WI38 (cell line): ENCODE data around the gene PIK3R3.

ENCODE experiments used
- H3K4me3 ChIP-seq: 2 replicates; pipeline ENCODE4 v1.5.1; 2011; ENCODE audit warnings: low read depth, mild to moderate bottlenecking, control low read depth, low read length
- TF ChIP-seq, protein P1 (sequence below): IDR thresholded peaks from 2 replicates; pipeline ENCODE4 v1.5.1; 2012; ENCODE audit warnings: low read depth, mild to moderate bottlenecking, control low read depth, low read length

Gene PIK3R3

DNA sequence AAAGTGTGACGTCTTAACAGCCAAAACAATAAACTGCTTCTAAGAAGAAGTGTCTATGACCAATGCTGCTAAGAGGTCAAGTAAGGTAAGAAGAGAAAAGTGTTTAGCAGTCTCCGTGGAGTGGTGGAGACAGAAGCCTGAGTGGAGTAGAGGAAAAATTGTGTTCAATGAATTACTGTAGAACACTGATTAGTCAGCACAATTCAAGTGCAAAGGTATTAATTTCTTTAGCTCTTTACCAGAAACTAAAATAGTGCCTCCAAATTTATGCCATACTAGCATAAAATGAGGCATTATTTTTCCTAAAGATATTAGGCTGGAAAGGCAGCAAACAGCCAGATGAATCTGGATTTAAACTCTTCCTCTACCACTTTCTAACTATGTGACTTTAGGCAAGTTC, 56.1 kb downstream of the PIK3R3 start:
- TF ChIP-seq, protein P1, sequence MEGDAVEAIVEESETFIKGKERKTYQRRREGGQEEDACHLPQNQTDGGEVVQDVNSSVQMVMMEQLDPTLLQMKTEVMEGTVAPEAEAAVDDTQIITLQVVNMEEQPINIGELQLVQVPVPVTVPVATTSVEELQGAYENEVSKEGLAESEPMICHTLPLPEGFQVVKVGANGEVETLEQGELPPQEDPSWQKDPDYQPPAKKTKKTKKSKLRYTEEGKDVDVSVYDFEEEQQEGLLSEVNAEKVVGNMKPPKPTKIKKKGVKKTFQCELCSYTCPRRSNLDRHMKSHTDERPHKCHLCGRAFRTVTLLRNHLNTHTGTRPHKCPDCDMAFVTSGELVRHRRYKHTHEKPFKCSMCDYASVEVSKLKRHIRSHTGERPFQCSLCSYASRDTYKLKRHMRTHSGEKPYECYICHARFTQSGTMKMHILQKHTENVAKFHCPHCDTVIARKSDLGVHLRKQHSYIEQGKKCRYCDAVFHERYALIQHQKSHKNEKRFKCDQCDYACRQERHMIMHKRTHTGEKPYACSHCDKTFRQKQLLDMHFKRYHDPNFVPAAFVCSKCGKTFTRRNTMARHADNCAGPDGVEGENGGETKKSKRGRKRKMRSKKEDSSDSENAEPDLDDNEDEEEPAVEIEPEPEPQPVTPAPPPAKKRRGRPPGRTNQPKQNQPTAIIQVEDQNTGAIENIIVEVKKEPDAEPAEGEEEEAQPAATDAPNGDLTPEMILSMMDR, result no peak
- H3K4me3 ChIP-seq, result no peak overlapping the region

DNA sequence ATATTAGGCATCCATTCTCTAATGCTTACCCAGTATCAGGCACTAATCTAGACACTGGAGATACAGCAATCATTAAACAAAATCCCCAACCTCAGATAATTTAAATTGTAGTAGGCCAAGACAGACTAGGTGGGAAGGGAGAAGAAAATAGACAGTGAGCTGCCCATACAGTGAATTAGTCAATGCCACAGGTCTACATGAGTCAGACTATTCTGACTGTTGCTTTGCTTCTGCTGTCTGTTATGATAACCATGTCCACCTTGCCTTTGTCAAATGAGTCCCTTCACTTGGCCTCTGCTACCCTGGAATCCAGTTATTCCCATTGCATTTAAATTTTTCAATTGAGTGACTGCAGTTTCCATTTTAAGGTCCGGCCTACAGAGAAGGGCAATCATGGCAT, 59.5 kb downstream of the PIK3R3 start:
- no peak overlapping the region for H3K4me3 ChIP-seq
- TF ChIP-seq, protein P1, result no peak

DNA sequence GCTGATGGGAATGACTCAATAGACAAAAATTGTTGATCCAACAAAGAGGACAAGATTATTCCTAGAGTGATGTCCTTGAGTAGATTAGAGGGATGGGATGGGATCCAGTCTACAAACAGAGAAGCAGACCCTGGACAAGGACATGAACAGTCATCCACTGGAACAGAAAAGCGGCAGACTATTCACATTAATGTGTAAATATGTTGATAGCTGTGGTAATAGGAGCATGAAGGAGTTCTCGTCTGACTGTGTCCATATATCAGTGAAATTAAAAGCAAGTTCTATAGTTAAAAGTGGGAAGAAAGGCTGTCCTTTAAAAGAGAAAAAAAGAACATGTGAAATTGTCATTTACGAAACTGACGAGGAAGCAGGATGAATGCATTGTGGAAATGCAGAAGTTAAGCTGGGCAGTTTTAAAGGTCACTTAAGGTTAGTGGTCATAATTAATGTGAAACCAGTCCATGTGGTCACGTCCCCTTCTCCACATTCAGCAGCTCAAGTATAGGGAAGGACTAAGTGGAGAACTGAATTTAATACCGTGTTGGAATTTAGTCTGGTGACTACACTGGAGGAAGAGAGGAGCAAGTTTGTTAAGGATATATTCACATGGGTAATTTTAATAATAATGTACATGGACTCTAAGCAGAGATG, 62.1 kb downstream of the PIK3R3 start:
- TF ChIP-seq, protein P1, result no peak
- H3K4me3 ChIP-seq, result no peak overlapping the region

DNA sequence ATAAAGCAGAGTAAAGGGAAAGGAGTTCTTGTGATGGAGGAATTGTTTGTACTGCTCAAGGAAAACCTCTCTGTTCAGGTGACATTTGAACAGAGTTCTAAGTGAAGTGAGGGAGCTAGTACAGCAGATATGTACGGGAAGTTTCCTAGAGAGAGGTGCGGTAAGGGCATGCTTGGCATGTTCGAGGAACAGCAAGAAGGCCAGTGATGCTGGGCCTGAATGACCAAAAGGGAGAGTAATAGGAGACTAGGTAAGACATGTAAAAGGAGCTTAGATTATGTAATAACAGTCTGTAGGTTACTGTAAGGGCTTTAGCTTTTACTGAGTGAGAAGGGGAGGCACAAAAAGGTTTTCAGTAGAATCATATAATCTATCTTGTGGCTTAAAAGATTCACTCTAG, 63.9 kb downstream of the PIK3R3 start:
- TF ChIP-seq, protein P1, result no peak

DNA sequence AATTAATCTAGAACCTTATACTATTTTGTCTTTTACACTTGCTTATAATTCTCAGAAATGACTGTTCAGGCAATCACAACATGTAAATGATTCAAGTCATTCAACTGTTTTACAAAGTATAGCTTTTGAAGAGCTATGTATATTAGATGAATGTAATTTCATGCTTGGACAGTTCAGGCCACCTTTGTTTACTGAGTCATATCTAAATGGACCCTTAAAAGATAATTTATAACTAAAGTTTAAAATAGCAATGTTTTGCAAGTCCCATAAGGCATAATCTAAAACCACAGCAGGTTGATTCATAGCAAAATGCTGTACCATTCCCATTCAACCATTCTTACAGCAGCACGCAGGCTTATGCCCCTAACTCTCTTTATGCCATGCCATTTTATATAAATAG, 64.8 kb downstream of the PIK3R3 start:
- TF ChIP-seq, protein P1, result no peak
- H3K4me3 ChIP-seq, result no peak overlapping the region

More for the DNA sequence above, 63.9 kb downstream of the PIK3R3 start:
- no peak overlapping the region for H3K4me3 ChIP-seq

DNA sequence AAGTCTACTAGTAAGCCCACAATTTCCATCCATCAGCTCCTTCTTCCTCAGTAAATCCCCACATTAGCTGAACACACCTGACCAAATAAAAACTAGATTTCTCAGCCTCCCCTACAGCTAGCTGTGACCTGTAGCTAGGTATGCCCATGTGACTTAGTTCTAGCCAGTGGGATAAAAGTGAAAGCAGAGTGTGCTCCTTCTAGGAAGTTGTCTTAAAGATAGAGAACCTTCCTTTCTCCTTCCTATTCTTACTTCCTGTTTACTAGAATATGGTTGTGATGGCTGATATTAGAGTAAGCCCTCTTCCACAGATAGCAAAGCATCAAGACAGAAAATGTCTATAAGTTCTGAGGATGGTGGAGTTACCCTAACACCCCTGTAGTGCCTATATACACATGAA, 67.0 kb downstream of the PIK3R3 start:
- no peak overlapping the region for H3K4me3 ChIP-seq
- TF ChIP-seq, protein P1, result no peak

DNA sequence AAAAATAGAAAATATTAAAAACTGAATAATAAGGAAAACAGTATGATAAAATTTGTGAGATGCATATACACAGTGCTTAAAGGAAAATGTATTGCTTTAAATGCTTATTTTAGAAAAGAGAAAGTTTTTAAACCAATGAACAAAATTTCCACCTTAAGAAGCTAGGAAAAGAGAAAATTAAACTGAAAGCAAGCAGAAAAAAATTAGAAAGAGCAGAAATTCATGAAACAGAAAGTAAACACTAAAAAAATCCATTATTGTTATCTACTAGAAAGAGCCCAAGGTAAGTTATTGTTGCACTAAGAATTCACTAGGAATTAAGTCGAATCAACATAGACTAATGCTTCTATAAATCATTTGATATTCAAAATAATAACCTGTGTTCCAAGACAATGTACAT, 67.7 kb downstream of the PIK3R3 start:
- TF ChIP-seq, protein P1, result no peak
- no peak overlapping the region for H3K4me3 ChIP-seq
